Measurements from ENCODE around the gene CDRT4.

DNA sequence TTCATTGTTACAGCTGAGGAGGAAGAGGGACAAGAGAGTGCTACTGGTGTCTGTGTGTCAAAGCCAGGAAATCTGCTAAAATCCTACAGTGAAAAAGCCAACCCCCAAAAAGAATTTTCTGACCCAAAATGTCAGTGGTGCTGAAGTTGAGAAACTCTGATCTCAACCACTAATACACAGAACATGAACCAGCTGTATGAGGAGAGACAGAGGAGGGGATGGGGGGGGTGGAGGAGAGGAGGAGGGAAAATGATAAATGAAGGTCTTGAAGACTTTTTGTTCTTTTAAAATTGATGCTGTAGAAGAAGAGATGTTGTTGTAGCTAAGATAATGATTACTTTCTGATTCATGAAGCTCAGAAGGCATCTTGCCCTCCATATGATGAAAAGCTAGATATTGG is 27.4 kb upstream of the CDRT4 start:
- TF ChIP-seq, protein P1, sequence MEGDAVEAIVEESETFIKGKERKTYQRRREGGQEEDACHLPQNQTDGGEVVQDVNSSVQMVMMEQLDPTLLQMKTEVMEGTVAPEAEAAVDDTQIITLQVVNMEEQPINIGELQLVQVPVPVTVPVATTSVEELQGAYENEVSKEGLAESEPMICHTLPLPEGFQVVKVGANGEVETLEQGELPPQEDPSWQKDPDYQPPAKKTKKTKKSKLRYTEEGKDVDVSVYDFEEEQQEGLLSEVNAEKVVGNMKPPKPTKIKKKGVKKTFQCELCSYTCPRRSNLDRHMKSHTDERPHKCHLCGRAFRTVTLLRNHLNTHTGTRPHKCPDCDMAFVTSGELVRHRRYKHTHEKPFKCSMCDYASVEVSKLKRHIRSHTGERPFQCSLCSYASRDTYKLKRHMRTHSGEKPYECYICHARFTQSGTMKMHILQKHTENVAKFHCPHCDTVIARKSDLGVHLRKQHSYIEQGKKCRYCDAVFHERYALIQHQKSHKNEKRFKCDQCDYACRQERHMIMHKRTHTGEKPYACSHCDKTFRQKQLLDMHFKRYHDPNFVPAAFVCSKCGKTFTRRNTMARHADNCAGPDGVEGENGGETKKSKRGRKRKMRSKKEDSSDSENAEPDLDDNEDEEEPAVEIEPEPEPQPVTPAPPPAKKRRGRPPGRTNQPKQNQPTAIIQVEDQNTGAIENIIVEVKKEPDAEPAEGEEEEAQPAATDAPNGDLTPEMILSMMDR (IDR thresholded peaks at IDR 0.05), result no peak
- TF ChIP-seq POLR2A (IDR thresholded peaks at IDR 0.05), result no peak
- no peak for TF ChIP-seq EP300 (IDR thresholded peaks at IDR 0.05)
